CD14-positive monocyte (primary cell): Measurements from ENCODE around the gene BDKRB2. TPM values are rescaled to one million over a fixed set of nuclear protein-coding genes. Genes with fewer than 3 reads are reported as not detected.

ENCODE experiments used
- DNase-seq, 3 donors: peaks; one replicate each; pipeline ENCODE4 v3.0.0-alpha.2; 2011 to 2022
- H2AFZ ChIP-seq: 2 replicates; pipeline ENCODE4 v1.6.0; 2012; ENCODE audit warnings: mild to moderate bottlenecking, low read depth, low read length, inconsistent platforms; ENCODE audit not compliant: insufficient read depth, poor library complexity, severe bottlenecking
- H3K27ac ChIP-seq, 2 donors: 1 replicate in 1 of 2; 2 replicates in 1 of 2; pipeline ENCODE4 v1.5.1; 2012 to 2013; ENCODE audit warnings: low read length in 2 of 2, control low read depth in 1 of 2, inconsistent platforms in 1 of 2, low read depth in 1 of 2, mild to moderate bottlenecking in 1 of 2
- H3K27me3 ChIP-seq, 2 donors: one replicate each; pipeline versions ENCODE4 v1.6.0 to v1.6.1; 2011 to 2013; ENCODE audit warnings: low read length in 2 of 2; ENCODE audit not compliant: control insufficient read depth in 2 of 2, insufficient read depth in 2 of 2
- H3K36me3 ChIP-seq, 2 donors: replicated peaks in 1 of 2; 1 replicate in 1 of 2; 2 replicates in 1 of 2; pipeline versions ENCODE4 v1.5.1 to v1.6.1; 2012 to 2013; ENCODE audit warnings: low read length in 2 of 2, control low read depth in 1 of 2, inconsistent platforms in 1 of 2, mild to moderate bottlenecking in 1 of 2; ENCODE audit not compliant: insufficient read depth in 2 of 2, control insufficient read depth in 1 of 2
- H3K4me1 ChIP-seq, 2 donors: 1 replicate in 1 of 2; 2 replicates in 1 of 2; pipeline versions ENCODE4 v1.5.1 to v1.6.1; 2012 to 2013; ENCODE audit warnings: low read length in 2 of 2, control low read depth in 1 of 2, inconsistent platforms in 1 of 2, mild to moderate bottlenecking in 1 of 2, moderate library complexity in 1 of 2; ENCODE audit not compliant: insufficient read depth in 2 of 2, control insufficient read depth in 1 of 2
- H3K4me2 ChIP-seq: replicated peaks from 2 replicates; pipeline ENCODE3; 2012; ENCODE audit warnings: low read length, moderate library complexity, mild to moderate bottlenecking; ENCODE audit not compliant: poor library complexity, severe bottlenecking; ENCODE audit errors: extremely low read depth
- H3K4me3 ChIP-seq, 3 experiments: fragments of 200-600 bp in 1 of 3; sonication (generic) in 1 of 3; replicated peaks in 1 of 3; 1 replicate in 2 of 3; 2 replicates in 1 of 3; pipeline ENCODE4 v1.5.1; 2011 to 2013; ENCODE audit warnings: low read length in 3 of 3, mild to moderate bottlenecking in 3 of 3, control low read depth in 2 of 3, low read depth in 2 of 3, inconsistent platforms in 1 of 3, moderate library complexity in 1 of 3
- H3K79me2 ChIP-seq: 2 replicates; pipeline ENCODE4 v1.6.0; 2012; ENCODE audit warnings: mild to moderate bottlenecking, control low read depth, inconsistent platforms, low read length, moderate library complexity; ENCODE audit not compliant: insufficient read depth
- H3K9ac ChIP-seq: 2 replicates; pipeline ENCODE4 v1.6.0; 2017; ENCODE audit warnings: low read length, mild to moderate bottlenecking; ENCODE audit not compliant: insufficient read depth, poor library complexity, severe bottlenecking
- H3K9me3 ChIP-seq, 2 donors: replicated peaks in 1 of 2; 1 replicate in 1 of 2; 2 replicates in 1 of 2; pipeline versions ENCODE4 v1.5.1 to v1.6.1; 2012 to 2013; ENCODE audit warnings: low read length in 2 of 2, control low read depth in 1 of 2; ENCODE audit not compliant: control insufficient read depth in 1 of 2, insufficient read depth in 1 of 2
- H4K20me1 ChIP-seq: 2 replicates; pipeline ENCODE4 v1.6.0; 2012; ENCODE audit warnings: mild to moderate bottlenecking, low read length, control low read depth, moderate library complexity; ENCODE audit not compliant: insufficient read depth
- H3K27ac Mint-ChIP-seq, 7 donors: one replicate each; pipeline ENCODE4 v1.8.0; 2020; ENCODE audit warnings: mild to moderate bottlenecking in 7 of 7, mixed read lengths in 7 of 7, moderate library complexity in 6 of 7, inconsistent platforms in 2 of 7
- H3K27me3 Mint-ChIP-seq, 3 donors: one replicate each; pipeline ENCODE4 v1.8.0; 2021 to 2022; ENCODE audit warnings: low read depth in 3 of 3, mild to moderate bottlenecking in 3 of 3, mixed read lengths in 3 of 3, moderate library complexity in 3 of 3, inconsistent platforms in 1 of 3
- H3K36me3 Mint-ChIP-seq, 2 donors: one replicate each; pipeline ENCODE4 v1.8.0; 2020; ENCODE audit warnings: mixed read lengths in 2 of 2, inconsistent platforms in 1 of 2, mild to moderate bottlenecking in 1 of 2
- H3K4me1 Mint-ChIP-seq: one replicate; pipeline ENCODE4 v1.8.0; 2020; ENCODE audit warnings: mild to moderate bottlenecking, mixed read lengths
- H3K4me3 Mint-ChIP-seq, 2 donors: one replicate each; pipeline ENCODE4 v1.8.0; 2020; ENCODE audit warnings: mild to moderate bottlenecking in 2 of 2, mixed read lengths in 2 of 2, moderate library complexity in 1 of 2
- H3K9me3 Mint-ChIP-seq, 7 donors: one replicate each; pipeline ENCODE4 v1.8.0; 2020 to 2022; ENCODE audit warnings: mixed read lengths in 7 of 7, mild to moderate bottlenecking in 6 of 7, moderate library complexity in 6 of 7, inconsistent platforms in 2 of 7
- WGBS: methylation state at CpG from one replicate; pipeline ENCODE4 v1.1.5; 2013; ENCODE audit warnings: missing lambda C conversion rate; ENCODE audit not compliant: insufficient coverage; 5-methylcytosine and 5-hydroxymethylcytosine counted together
- intact Hi-C, 2 donors: fragments of 100-400 bp; cut with micrococcal nuclease; formaldehyde crosslinking; loops; one replicate each; pipeline versions ENCODE4 v1.15.0 to v1.15.1; 2023
- polyA plus RNA-seq, 3 donors: library from polyadenylated mRNA; depleted of rRNA in 1 of 3; unstranded in 2 of 3; stranded (reverse) in 1 of 3; fragments of 300-500 nt in 2 of 3; fragments of >200 nt in 1 of 3; fragmentation: Illumina TruSeq in 2 of 3; gene quantifications; 1 replicate in 2 of 3; 2 replicates in 1 of 3; pipeline ENCODE4 v1.2.3, GENCODE V29; 2012 to 2021
- TF ChIP-seq, protein P1 (sequence below): fragments of 200-600 bp; IDR thresholded peaks from one replicate; pipeline ENCODE4 v1.8.0; 2022; ENCODE audit warnings: antibody characterized with exemption, mild to moderate bottlenecking

BDKRB2 gene
- polyA plus RNA-seq, 3 donors: not detected

DNA sequence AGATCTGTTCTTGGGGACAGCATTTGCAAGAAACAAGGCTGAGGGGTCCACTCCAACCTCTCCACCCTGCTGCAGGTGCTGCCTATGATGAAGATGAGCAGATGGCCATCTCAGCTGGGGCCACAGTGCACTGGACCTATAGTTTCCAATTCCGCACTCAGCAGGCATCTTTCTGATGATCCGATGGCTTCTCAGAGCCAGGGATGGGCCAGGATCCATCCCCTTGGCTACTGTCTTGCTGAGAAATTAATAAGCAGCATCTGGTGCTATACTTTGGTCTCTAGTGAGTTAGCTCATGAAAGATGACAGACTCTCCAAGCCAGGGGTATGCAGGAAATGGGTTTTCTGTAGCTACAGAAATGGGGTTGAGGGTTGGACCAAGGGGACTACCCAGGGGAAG is 33.0 kb downstream of the BDKRB2 start:
- no peaks in the 10 kb centered on the region for H3K36me3 ChIP-seq
- no peak overlapping the region for H3K27ac ChIP-seq
- H3K4me2 ChIP-seq: no peak overlapping the region
- TF ChIP-seq, protein P1, sequence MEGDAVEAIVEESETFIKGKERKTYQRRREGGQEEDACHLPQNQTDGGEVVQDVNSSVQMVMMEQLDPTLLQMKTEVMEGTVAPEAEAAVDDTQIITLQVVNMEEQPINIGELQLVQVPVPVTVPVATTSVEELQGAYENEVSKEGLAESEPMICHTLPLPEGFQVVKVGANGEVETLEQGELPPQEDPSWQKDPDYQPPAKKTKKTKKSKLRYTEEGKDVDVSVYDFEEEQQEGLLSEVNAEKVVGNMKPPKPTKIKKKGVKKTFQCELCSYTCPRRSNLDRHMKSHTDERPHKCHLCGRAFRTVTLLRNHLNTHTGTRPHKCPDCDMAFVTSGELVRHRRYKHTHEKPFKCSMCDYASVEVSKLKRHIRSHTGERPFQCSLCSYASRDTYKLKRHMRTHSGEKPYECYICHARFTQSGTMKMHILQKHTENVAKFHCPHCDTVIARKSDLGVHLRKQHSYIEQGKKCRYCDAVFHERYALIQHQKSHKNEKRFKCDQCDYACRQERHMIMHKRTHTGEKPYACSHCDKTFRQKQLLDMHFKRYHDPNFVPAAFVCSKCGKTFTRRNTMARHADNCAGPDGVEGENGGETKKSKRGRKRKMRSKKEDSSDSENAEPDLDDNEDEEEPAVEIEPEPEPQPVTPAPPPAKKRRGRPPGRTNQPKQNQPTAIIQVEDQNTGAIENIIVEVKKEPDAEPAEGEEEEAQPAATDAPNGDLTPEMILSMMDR: no peak
- no peaks in the 10 kb centered on the region for H4K20me1 ChIP-seq
- no peak overlapping the region for H3K27ac Mint-ChIP-seq
- no peak overlapping the region for H2AFZ ChIP-seq
- peaks cover 0 to 6% (median 3%) of the 10 kb centered on the region in 7 donors for H3K9me3 Mint-ChIP-seq
- no peak overlapping the region for H3K9ac ChIP-seq
- no peak overlapping the region for H3K4me3 ChIP-seq
- no peaks in the 10 kb centered on the region for H3K4me1 ChIP-seq
- peaks cover 2 to 10% (median 4%) of the 10 kb centered on the region in 3 donors for H3K27me3 Mint-ChIP-seq
- DNase-seq: no peak
- no peaks in the 10 kb centered on the region for H3K27me3 ChIP-seq
- no peaks in the 10 kb centered on the region for H3K4me1 Mint-ChIP-seq
- H3K79me2 ChIP-seq: no peaks in the 10 kb centered on the region
- WGBS: 91% methylated on average over 2 of the region's 2 CpGs
- no peaks in the 10 kb centered on the region for H3K36me3 Mint-ChIP-seq
- H3K4me3 Mint-ChIP-seq: no peak overlapping the region
- intact Hi-C loops: no loop called here
- peaks cover 0 to 2% of the 10 kb centered on the region in 2 donors for H3K9me3 ChIP-seq

DNA sequence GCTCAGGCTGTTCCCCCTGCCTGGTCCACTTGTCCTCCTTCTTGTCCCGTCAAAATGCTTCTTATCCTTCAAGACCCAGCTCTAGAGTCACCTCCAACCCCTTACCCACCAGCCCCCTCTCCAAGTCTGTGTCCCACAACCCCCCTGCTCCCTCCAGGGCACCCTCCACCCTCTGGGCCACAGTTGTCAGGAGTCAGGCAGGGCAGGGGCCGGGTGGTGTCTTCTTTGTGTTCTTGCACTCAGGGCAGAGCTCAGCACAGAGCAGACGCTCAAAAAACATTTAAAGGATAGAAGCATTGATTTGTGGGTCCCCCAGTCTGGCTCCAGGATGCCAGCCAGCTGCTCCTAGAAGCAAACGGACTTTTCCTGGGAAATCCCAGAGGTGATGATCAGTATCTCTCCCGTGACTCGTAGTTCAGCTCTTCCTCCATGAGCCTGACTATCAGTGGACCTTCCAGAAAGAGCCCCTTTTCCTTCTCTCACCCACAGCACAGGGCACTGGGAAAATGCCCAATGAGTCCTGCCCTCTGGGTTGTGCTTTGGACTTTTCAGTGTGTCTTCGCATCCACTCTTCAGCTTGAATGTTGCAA is 34.1 kb downstream of the BDKRB2 start:
- H3K9me3 Mint-ChIP-seq: peaks cover 0 to 9% (median 5%) of the 10 kb centered on the region in 7 donors
- H3K4me3 Mint-ChIP-seq: no peak overlapping the region
- H3K4me2 ChIP-seq: no peak overlapping the region
- WGBS: 78% methylated on average over 7 of the region's 7 CpGs
- peaks cover 2 to 10% (median 7%) of the 10 kb centered on the region in 3 donors for H3K27me3 Mint-ChIP-seq
- H3K4me1 Mint-ChIP-seq: no peaks in the 10 kb centered on the region
- H3K4me3 ChIP-seq: no peak overlapping the region
- TF ChIP-seq, protein P1: no peak
- no peaks in the 10 kb centered on the region for H3K36me3 Mint-ChIP-seq
- no peaks in the 10 kb centered on the region for H3K27me3 ChIP-seq
- H2AFZ ChIP-seq: no peak overlapping the region
- no peaks in the 10 kb centered on the region for H3K36me3 ChIP-seq
- DNase-seq: no peak
- H4K20me1 ChIP-seq: no peaks in the 10 kb centered on the region
- no peak overlapping the region for H3K27ac Mint-ChIP-seq
- peaks cover 0 to 6% of the 10 kb centered on the region in 2 donors for H3K9me3 ChIP-seq
- H3K27ac ChIP-seq: no peak overlapping the region
- intact Hi-C loops: no loop called here
- no peaks in the 10 kb centered on the region for H3K79me2 ChIP-seq
- no peaks in the 10 kb centered on the region for H3K4me1 ChIP-seq
- no peak overlapping the region for H3K9ac ChIP-seq
